SK-N-SH (cell line): ENCODE results near the gene PARD3B. TPM values are rescaled to one million over a fixed set of nuclear protein-coding genes. Genes with fewer than 3 reads are reported as not detected.

Experiments used
- CTCF ChIA-PET: fragments of 300-600, 350-600 bp; formaldehyde crosslinking; extraction: SDS; loops from one replicate; lab custom pipeline; 2021; lab: Yijun Ruan, JAX
- POLR2A ChIA-PET: fragments of 350-600 bp; sonication (Branson Sonifier 250); formaldehyde crosslinking; extraction: SDS; loops from one replicate; lab custom pipeline; 2020; ENCODE audit warnings: antibody characterized with exemption, inconsistent platforms; lab: Yijun Ruan, JAX
- DNase-seq: peaks from one replicate; pipeline ENCODE4 v3.0.0; 2012
- H2AFZ ChIP-seq: fragments of 200-600 bp; sonication (generic); 2 replicates; pipeline ENCODE4 v1.8.1; 2016; ENCODE audit warnings: antibody characterized with exemption, mild to moderate bottlenecking, low read depth
- H3F3A ChIP-seq: fragments of 200-600 bp; sonication (generic); replicated peaks from 2 replicates; pipeline ENCODE3; 2016; ENCODE audit warnings: antibody characterized with exemption, mild to moderate bottlenecking; ENCODE audit not compliant: insufficient read depth
- H3K27ac ChIP-seq, 2 experiments: fragments of 200-500 bp in 1 of 2; fragments of 200-600 bp in 1 of 2; sonication (Bioruptor generic) in 1 of 2; sonication (generic), shearing (Covaris generic) in 1 of 2; 2 replicates each; pipeline versions ENCODE4 v1.5.1 to v1.6.1; 2014 to 2016; ENCODE audit warnings: low read depth in 2 of 2, inconsistent platforms in 1 of 2, low read length in 1 of 2, mild to moderate bottlenecking in 1 of 2, mixed read lengths in 1 of 2
- H3K27me3 ChIP-seq: fragments of 200-600 bp; sonication (generic), shearing (Covaris generic); 2 replicates; pipeline ENCODE4 v1.6.1; 2016; ENCODE audit warnings: mixed run types; ENCODE audit not compliant: insufficient read depth
- H3K36me3 ChIP-seq, 2 experiments: fragments of 200-500 bp in 1 of 2; fragments of 200-600 bp in 1 of 2; sonication (Bioruptor generic) in 1 of 2; sonication (generic) in 1 of 2; replicated peaks in 1 of 2; 2 replicates each; pipeline versions ENCODE3 to v1.5.1; 2014 to 2016; ENCODE audit warnings: low read length in 1 of 2, mild to moderate bottlenecking in 1 of 2; ENCODE audit not compliant: insufficient read depth in 2 of 2, control insufficient read depth in 1 of 2
- H3K4me1 ChIP-seq, 2 experiments: fragments of 200-500 bp in 1 of 2; fragments of 200-600 bp in 1 of 2; sonication (Bioruptor generic) in 1 of 2; sonication (generic), shearing (Covaris generic) in 1 of 2; 2 replicates each; pipeline versions ENCODE4 v1.5.1 to v1.6.1; 2014 to 2016; ENCODE audit warnings: low read depth in 1 of 2, low read length in 1 of 2, mixed run types in 1 of 2; ENCODE audit not compliant: insufficient read depth in 2 of 2, control insufficient read depth in 1 of 2
- H3K4me2 ChIP-seq: fragments of 200-600 bp; sonication (generic), shearing (Covaris generic); 2 replicates; pipeline ENCODE4 v1.6.1; 2017; ENCODE audit warnings: mixed run types
- H3K4me3 ChIP-seq, 2 experiments: fragments of 200-500 bp in 1 of 2; fragments of 200-600 bp in 1 of 2; sonication (Bioruptor generic) in 1 of 2; sonication (generic), shearing (Covaris generic) in 1 of 2; 2 replicates each; pipeline versions ENCODE4 v1.5.1 to v1.8.1; 2014 to 2016; ENCODE audit warnings: low read depth in 2 of 2, inconsistent platforms in 1 of 2, low read length in 1 of 2, mild to moderate bottlenecking in 1 of 2, mixed read lengths in 1 of 2, moderate library complexity in 1 of 2
- H3K79me2 ChIP-seq: fragments of 200-600 bp; sonication (generic); 2 replicates; pipeline ENCODE4 v1.8.1; 2017; ENCODE audit warnings: mild to moderate bottlenecking; ENCODE audit not compliant: insufficient read depth
- H3K9ac ChIP-seq: fragments of 200-600 bp; sonication (generic); 2 replicates; pipeline ENCODE4 v1.6.1; 2017; ENCODE audit warnings: mixed run types
- H3K9me2 ChIP-seq: fragments of 200-600 bp; sonication (generic); 2 replicates; pipeline ENCODE4 v1.6.1; 2017; ENCODE audit warnings: mixed run types
- H3K9me3 ChIP-seq: fragments of 200-600 bp; sonication (generic); 2 replicates; pipeline ENCODE4 v1.6.1; 2017; ENCODE audit warnings: mixed run types, mild to moderate bottlenecking, moderate library complexity
- H4K20me1 ChIP-seq: fragments of 200-600 bp; sonication (generic); 2 replicates; pipeline ENCODE4 v1.6.1; 2017; ENCODE audit warnings: mild to moderate bottlenecking, mixed run types; ENCODE audit not compliant: insufficient read depth
- CHD2 ChIP-seq: fragments of 150-350 bp; IDR thresholded peaks from 2 replicates; pipeline ENCODE4 v1.6.1; 2018; ENCODE audit warnings: low read length; ENCODE audit not compliant: partially characterized antibody
- FOXM1 ChIP-seq: IDR thresholded peaks from 2 replicates; pipeline ENCODE4 v1.4.0; 2012; ENCODE audit warnings: low read depth, mild to moderate bottlenecking
- RCOR1 ChIP-seq: fragments of 150-350 bp; IDR thresholded peaks from 2 replicates; pipeline ENCODE4 v1.6.1; 2017; ENCODE audit warnings: antibody characterized with exemption, low read length
- TCF12 ChIP-seq: IDR thresholded peaks from 2 replicates; pipeline ENCODE4 v1.4.0; 2012
- WGBS: methylation state at CpG from one replicate; pipeline ENCODE4 v1.1.6; 2017; ENCODE audit warnings: low lambda C conversion rate; 5-methylcytosine and 5-hydroxymethylcytosine counted together
- polyA plus RNA-seq, 3 experiments: library from polyadenylated mRNA; depleted of rRNA; stranded (reverse); fragments of >200 nt; gene quantifications; 2 replicates each; pipeline ENCODE4 v1.2.3, GENCODE V29; 2012
- TF ChIP-seq, protein P1 (sequence below): IDR thresholded peaks from 2 replicates; pipeline ENCODE4; 2012
- TF ChIP-seq, protein P2 (sequence below): fragments of 200-600 bp; sonication (generic); IDR thresholded peaks from 2 replicates; pipeline ENCODE4 v1.6.1; 2017; ENCODE audit warnings: antibody characterized with exemption, mild to moderate bottlenecking, moderate library complexity
- TF ChIP-seq, protein P3 (sequence below): IDR thresholded peaks from 2 replicates; pipeline ENCODE4 v1.6.1; 2012; ENCODE audit warnings: mild to moderate bottlenecking, low read depth, low read length, moderate library complexity

The PARD3B gene
- polyA plus RNA-seq, 1 of the 3 experiments (the other 2 are of a cell fraction): 0.87 TPM

DNA sequence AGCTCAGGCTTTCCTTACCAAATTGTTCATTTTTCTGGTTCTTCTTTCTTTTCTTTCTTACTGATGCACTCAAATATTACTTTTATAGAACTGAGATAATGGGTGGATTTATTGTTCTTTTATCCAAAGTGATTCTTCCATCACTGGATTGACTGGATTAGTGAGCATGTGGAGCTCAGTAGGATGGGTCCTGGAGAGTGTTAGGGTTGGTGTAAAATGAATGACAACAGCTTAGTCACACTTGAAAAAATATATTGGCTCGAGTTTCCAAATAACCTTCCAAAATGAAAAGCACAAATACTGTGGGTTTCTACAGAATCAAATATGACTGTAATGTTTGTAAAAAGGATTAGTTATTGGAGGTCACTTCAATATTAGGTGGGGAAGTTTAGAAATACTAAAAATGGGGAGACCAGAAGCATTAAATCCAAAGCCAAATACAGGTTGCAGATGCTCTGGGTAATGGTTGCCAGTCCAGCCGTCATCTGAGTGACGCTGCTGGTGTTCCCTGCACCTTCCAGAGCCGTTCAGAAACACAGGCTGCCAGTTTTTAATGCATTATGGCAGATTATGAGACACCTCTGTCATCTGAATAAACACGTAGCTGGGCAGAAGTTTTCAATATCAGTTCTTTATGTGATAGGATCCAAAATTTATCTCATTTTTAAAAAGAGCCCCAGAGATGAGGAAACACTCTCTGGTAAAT, 842.2 kb downstream of the PARD3B start:
- no peaks in the 10 kb centered on the region for H3K9me2 ChIP-seq
- no peaks in the 10 kb centered on the region for H3K36me3 ChIP-seq
- no peaks in the 10 kb centered on the region for H4K20me1 ChIP-seq
- H3K9ac ChIP-seq: no peak overlapping the region
- TF ChIP-seq TCF12 (peak; percentile 66), RCOR1 (no peak)
- TF ChIP-seq, protein P1, sequence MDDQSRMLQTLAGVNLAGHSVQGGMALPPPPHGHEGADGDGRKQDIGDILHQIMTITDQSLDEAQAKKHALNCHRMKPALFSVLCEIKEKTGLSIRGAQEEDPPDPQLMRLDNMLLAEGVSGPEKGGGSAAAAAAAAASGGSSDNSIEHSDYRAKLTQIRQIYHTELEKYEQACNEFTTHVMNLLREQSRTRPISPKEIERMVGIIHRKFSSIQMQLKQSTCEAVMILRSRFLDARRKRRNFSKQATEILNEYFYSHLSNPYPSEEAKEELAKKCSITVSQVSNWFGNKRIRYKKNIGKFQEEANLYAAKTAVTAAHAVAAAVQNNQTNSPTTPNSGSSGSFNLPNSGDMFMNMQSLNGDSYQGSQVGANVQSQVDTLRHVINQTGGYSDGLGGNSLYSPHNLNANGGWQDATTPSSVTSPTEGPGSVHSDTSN: peak; percentile 37; the same call in 1 of the 2 replicates
- TF ChIP-seq, protein P2, sequence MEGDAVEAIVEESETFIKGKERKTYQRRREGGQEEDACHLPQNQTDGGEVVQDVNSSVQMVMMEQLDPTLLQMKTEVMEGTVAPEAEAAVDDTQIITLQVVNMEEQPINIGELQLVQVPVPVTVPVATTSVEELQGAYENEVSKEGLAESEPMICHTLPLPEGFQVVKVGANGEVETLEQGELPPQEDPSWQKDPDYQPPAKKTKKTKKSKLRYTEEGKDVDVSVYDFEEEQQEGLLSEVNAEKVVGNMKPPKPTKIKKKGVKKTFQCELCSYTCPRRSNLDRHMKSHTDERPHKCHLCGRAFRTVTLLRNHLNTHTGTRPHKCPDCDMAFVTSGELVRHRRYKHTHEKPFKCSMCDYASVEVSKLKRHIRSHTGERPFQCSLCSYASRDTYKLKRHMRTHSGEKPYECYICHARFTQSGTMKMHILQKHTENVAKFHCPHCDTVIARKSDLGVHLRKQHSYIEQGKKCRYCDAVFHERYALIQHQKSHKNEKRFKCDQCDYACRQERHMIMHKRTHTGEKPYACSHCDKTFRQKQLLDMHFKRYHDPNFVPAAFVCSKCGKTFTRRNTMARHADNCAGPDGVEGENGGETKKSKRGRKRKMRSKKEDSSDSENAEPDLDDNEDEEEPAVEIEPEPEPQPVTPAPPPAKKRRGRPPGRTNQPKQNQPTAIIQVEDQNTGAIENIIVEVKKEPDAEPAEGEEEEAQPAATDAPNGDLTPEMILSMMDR: no peak
- no peak overlapping the region for H3K4me3 ChIP-seq
- no peaks in the 10 kb centered on the region for H3K9me3 ChIP-seq
- ChIA-PET POLR2A (no interaction called here), CTCF (interaction anchor here (0.9 to 3.7 kb wide), 2 partner anchors 288 to 516 kb away, joined by 3 to 9 read pairs; no protein-coding TSS in a partner anchor)
- H3F3A ChIP-seq: no peaks in the 10 kb centered on the region
- WGBS: 65% methylated on average over 5 of the region's 5 CpGs
- peaks cover 7 to 14% of the 10 kb centered on the region in 2 experiments; a peak in 3 of 4 replicates for H3K4me1 ChIP-seq
- H3K4me2 ChIP-seq: no peak overlapping the region
- no peak for DNase-seq
- no peaks in the 10 kb centered on the region for H3K79me2 ChIP-seq
- H2AFZ ChIP-seq: no peak overlapping the region
- H3K27ac ChIP-seq: peak overlapping the region in 1 of 2 experiments; percentile 77; a peak in 2 of 4 replicates
- H3K27me3 ChIP-seq: no peaks in the 10 kb centered on the region

DNA sequence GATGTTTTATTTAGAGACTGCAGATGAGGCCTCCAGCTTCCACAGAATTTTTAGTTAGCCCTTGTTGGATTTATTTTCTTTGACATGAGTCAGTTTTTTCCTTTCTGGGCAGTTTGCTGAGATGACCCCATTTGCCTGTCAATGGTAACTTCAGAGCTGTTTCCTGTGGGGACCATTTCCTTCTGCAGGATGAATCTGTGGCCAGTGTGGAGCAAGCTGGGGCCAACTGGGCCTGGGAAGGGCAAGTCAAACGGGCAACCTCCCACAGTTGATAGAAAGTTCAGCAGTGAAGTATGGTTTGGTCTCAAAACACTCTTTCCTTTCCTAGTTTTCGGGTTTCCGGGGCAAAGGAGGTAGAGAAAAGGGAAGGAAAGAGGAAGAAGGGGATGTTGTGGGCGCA, 845.6 kb downstream of the PARD3B start:
- H3K9me3 ChIP-seq: no peaks in the 10 kb centered on the region
- peaks cover 7 to 11% of the 10 kb centered on the region in 2 experiments; a peak in 3 of 4 replicates for H3K4me1 ChIP-seq
- DNase-seq: no peak
- no peaks in the 10 kb centered on the region for H3K27me3 ChIP-seq
- POLR2A ChIA-PET: no interaction called here
- H3K36me3 ChIP-seq: no peaks in the 10 kb centered on the region
- H3K9ac ChIP-seq: no peak overlapping the region
- H4K20me1 ChIP-seq: no peaks in the 10 kb centered on the region
- H3F3A ChIP-seq: no peaks in the 10 kb centered on the region
- H3K4me3 ChIP-seq: no peak overlapping the region
- no peaks in the 10 kb centered on the region for H3K79me2 ChIP-seq
- H3K9me2 ChIP-seq: no peaks in the 10 kb centered on the region
- no peak overlapping the region for H3K4me2 ChIP-seq
- CTCF ChIA-PET: interaction anchor here (1.0 to 2.4 kb wide), 2 partner anchors 11 to 315 kb away, joined by 3 to 8 read pairs; no protein-coding TSS in a partner anchor
- H2AFZ ChIP-seq: no peak overlapping the region
- TF ChIP-seq, protein P3, sequence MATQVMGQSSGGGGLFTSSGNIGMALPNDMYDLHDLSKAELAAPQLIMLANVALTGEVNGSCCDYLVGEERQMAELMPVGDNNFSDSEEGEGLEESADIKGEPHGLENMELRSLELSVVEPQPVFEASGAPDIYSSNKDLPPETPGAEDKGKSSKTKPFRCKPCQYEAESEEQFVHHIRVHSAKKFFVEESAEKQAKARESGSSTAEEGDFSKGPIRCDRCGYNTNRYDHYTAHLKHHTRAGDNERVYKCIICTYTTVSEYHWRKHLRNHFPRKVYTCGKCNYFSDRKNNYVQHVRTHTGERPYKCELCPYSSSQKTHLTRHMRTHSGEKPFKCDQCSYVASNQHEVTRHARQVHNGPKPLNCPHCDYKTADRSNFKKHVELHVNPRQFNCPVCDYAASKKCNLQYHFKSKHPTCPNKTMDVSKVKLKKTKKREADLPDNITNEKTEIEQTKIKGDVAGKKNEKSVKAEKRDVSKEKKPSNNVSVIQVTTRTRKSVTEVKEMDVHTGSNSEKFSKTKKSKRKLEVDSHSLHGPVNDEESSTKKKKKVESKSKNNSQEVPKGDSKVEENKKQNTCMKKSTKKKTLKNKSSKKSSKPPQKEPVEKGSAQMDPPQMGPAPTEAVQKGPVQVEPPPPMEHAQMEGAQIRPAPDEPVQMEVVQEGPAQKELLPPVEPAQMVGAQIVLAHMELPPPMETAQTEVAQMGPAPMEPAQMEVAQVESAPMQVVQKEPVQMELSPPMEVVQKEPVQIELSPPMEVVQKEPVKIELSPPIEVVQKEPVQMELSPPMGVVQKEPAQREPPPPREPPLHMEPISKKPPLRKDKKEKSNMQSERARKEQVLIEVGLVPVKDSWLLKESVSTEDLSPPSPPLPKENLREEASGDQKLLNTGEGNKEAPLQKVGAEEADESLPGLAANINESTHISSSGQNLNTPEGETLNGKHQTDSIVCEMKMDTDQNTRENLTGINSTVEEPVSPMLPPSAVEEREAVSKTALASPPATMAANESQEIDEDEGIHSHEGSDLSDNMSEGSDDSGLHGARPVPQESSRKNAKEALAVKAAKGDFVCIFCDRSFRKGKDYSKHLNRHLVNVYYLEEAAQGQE: no peak
- TF ChIP-seq FOXM1 (no peak), CHD2 (no peak)
- H3K27ac ChIP-seq: no peak overlapping the region
- WGBS: 84% methylated on average over 4 of the region's 4 CpGs
